Measurements from ENCODE around the gene KCNK10. TPM values are rescaled to one million over a fixed set of nuclear protein-coding genes. Genes with fewer than 3 reads are reported as not detected.

KCNK10 gene
- total RNA-seq, 1 donor from 2014 or later: 18.9 TPM

- no peak for DNase-seq
These were observed 154.4 kb downstream of the KCNK10 start for GRCh38 chr14:88168498-88169165.

GRCh38 chr14:88168025-88168424 lies 155.0 kb downstream of the KCNK10 start:
- no peak for DNase-seq

GRCh38 chr14:88166616-88167015 lies 156.5 kb downstream of the KCNK10 start:
- no peak for DNase-seq

- DNase-seq: no peak
These were observed 158.0 kb downstream of the KCNK10 start for GRCh38 chr14:88164906-88165534.

GRCh38 chr14:88163731-88164255 lies 159.3 kb downstream of the KCNK10 start:
- no peak for DNase-seq

GRCh38 chr14:88156127-88156526 lies 166.9 kb downstream of the KCNK10 start:
- no peak for DNase-seq

GRCh38 chr14:88154926-88155325 lies 168.1 kb downstream of the KCNK10 start:
- no peak for DNase-seq

GRCh38 chr14:88154321-88154720 lies 168.7 kb downstream of the KCNK10 start:
- no peak for DNase-seq

GRCh38 chr14:88146881-88147649 lies 176.0 kb downstream of the KCNK10 start:
- DNase-seq: no peak

GRCh38 chr14:88143810-88144209 lies 179.3 kb downstream of the KCNK10 start:
- no peak for DNase-seq

- DNase-seq: no peak
These were observed 180.1 kb downstream of the KCNK10 start for GRCh38 chr14:88142997-88143396.

GRCh38 chr14:88140874-88141273 lies 182.2 kb downstream of the KCNK10 start:
- no peak for DNase-seq

- no peak for DNase-seq
These were observed 185.7 kb downstream of the KCNK10 start for GRCh38 chr14:88137327-88137726.

Other genes with a start within 250 kb of the KCNK10 start
- 131 TPM for gene SPATA7, start 62.4 kb upstream of the KCNK10 start, total RNA-seq
- 9.0 TPM for gene PTPN21, start 231.7 kb upstream of the KCNK10 start, total RNA-seq
- gene ZC3H14, start 239.8 kb upstream of the KCNK10 start, total RNA-seq: 80.6 TPM